GM19240 (cell line): ENCODE data around the gene CTDSPL2.
A peak's percentile ranks its signal among the peaks of the same experiment; 100 is the strongest.
"Not testable (repeated sequence)": the region's sequence is repeated elsewhere in the genome, so short reads cannot be mapped to it uniquely, and the experiment has no call there.

Source experiments
- DNase-seq: peaks from one replicate; pipeline ENCODE4 v3.0.0; 2011; ENCODE audit warnings: low spot score; ENCODE audit not compliant: insufficient read length

Gene CTDSPL2

DNA sequence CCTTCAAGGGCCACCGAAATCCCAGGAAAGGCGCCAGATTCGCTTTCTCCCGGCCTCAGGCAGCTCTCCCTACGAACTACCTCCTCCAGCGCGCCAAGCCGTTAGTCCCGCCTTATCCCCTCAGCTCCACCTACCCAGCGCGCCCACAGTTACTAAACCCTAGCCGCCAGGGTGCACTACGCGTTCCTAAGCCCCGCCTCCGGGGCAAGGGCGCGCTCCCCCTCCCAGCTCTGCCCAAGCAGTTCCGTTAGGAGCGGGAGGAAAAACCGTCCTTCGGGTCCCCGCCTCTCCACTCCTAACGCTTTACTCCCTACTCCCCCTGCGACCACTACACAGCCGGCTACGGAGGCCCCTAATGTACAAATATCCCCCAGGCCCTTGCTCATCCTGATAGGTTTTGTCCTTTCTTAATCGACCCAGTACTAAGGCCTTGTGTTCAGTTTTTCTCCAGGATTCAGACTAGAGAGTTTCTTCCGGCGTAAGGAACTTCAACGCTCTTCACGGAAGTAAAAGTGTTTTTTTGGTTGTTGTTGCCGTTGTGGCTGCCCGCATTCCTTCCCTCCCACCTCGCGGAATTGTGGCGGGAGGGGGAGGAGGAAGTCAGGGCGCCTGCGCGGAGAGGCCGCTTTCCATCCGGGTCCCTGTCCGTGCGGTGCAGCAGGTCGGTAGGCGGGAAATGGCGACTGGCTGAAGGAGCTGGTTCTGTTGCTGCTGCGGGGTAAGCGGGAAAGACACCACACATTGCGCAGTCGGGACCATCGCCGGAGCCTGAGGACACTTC, at the start of gene CTDSPL2:
TSS of gene CTDSPL2 (plus strand) at position 655 of the 781 bp plus-strand sequence. CDS start 31,386 bp downstream, outside the sequence.
- DNase-seq, result peak; percentile 67

DNA sequence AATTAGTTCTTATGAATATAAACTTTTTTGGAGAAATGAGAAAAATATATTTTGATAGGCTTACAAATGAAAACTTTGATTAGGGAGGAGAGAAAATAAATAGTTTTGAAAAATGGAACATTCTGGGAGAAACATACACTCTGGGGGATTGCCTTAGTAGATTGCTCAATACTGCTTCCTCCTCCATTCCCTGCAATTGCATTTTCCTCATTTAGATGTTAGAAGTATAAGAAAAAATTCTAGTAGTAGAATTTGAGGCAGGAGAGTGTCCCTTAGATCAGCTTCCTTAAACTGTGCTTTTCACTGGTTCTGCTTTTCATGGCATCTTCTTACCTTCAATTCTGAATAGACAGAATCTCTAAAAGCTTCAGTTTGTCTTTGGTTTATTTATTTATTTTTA, 46.2 kb upstream of the CTDSPL2 start:
- DNase-seq, result no peak

DNA sequence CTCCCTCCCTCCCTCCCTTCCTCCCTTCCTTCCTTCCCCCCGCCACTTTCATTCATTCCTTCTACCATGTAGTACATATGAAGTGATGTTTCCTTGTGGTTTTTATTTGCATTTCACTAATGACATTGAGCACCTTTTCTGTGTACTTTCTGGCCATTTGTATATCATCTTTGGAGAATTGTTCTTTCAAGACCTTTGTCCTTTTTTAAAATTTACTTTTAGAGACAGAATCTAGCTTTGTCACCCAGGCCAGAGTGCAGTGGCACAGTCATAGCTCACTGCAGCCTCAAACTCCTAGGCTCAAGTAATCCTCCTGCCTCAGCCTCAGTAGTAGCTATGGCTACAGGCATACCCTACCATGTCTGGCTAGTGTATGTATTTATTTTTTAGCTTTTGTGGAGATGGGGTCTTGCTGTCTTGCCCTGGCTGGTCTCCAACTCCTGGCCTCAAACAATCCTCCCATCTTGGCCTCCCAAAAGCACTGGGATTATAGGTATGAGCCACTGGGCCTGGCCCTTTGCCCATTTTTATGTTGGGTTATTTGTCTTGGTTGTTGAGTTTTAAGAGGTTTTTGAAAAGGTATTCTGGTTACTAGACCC, 42.0 kb upstream of the CTDSPL2 start:
- no peak for DNase-seq

DNA sequence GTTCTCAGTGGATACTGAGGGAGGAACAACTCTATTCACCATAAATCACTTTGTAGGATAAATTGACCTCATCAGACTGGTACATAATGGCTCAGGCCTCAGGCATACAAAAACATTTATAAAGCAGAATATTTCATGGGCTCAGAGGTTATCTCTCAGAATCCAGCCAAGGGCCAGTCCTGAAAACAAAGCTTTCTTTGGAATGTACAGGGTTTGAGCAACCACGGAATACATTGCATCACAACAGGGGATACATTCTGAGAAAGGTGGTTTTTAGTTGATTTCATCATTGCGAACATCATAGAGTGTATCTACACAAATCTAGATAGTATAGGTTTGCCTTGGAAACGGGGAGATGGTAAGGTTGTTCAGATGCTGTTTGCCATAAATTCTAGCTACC, 33.4 kb upstream of the CTDSPL2 start:
- DNase-seq, result no peak

DNA sequence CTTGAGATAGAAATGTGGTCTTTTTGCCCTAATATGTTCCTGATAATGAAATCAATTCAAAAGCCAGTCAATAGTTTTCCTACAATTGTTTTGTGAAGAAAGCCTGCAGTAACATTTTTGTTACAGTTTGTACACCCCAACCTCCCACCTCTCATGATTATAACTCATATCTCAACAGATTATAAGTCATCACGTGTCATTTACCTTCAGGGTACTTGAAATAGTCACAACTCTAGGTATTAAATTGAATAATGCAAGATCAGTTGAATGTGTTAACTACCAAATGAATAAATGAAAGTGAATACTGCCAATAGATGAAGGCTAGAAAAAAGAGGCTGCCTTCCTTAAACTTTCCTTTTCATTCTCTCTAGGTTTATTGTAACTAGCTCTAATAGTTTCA, 32.9 kb upstream of the CTDSPL2 start:
- no peak for DNase-seq

DNA sequence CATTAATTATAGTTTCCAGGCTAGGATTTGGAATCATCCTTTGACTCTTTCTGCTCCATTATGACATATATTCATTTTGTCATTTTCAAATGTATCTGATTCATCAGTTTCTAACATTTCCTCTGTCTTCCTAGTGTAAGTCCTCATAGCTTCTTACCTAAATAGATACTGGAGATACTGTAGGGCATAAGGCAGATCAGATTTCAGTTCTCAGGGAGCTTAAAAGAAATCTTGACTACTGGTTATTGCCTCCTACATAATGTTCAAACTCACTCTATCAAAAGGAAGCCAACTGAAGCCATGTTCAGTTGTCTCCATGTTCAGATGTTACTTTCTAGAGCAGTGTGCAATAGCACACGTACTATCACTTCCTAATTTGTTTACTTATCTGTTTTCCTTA, 29.6 kb upstream of the CTDSPL2 start:
- DNase-seq, result no peak

DNA sequence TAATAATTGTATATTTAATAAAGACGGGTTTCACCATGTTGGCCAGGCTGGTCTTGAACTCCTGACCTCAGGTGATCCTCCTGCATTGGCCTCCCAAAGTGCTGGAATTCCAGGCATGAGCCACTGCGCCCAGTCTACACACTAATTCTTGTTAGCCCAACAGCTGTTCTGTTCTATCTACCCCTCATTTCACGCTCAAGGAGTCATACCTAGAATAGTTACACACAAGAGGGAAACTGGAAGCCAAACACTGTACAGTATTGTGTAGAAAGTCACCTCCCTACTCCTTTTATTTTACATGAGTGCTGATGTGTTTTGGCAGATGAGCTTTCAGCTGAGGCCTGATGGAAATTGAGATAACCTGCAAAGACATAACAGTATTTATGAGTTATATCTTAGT, 13.4 kb upstream of the CTDSPL2 start:
- no peak for DNase-seq

DNA sequence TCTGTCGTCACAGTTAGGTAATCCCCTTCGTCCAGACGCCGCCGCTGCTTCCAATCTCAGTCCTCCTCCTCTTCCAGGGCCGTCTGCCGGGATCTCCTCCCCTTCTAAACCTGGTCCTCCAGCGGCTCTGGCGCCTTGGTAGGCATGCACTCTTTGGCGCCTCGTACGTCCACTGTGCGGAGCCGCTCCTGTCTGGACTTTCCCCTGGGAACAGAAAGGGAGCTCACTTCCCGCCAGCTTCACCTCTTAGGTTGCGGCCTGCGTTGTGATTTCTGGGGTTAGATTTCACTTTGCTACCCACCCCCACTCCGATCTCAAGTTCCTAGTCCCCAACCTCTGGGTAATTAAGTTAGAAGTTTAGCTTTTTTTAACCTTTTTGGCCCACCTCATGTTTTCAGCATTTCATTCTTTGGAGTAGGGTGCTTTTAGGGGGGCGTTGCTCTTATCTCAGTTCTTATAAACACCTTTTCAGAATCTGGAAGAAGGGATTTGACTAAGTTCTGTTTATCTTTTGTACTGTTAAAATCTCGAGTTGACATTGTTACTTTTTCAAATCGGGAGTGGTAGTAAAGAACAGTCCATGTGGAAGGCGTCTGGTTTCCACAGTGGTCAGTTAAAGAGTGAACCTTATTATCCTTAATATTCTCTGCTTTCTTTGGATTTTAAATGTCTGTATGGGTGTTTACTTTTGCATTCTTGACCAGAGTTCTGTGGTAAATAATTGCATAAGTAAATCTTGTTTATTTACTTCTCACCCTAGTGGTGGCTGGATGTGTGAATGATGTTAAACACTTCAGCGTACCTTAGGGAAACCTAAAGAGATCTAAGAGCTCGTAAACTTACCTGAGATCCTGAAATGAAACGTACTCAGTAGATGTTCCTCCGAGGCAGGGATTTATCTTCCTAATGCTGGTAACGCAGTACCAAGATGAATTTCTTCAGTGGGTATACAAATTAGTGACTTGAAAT, 611 bp downstream of the CTDSPL2 start:
- no peak for DNase-seq

DNA sequence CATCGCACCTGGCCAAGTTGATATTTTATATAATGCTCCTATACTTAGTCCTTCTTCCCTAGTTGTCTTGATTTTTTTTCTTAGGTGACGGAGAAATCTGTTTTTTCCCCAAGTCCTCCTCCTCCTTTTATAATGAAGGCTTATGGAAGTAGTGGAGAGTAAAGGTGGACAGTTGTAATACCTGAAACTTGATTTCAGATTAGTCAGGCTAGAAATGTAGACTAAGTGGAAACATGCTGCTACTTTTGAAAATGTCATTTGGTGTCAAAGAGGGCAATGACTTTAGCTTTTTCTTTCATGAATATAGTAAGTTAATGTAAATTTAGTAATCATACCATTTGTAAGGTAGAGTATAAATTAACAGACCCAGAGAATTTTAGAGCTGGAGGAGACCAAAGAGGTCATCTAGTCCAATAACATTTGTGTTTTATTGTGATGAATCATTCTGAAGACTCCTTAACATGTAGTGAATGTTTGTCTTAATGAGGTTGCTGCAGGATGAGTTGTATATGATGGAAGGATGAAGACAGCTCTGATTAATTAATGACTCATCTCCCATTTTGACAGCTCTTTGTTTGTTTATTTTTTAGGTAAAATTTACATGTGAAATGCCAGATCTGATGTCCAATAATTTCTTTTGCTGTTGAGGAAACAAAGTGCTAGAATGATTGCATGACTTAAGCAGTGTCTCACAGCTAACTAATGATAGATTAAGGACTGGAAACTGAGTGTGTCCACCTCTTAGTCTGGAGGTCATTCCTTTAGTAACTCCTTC, 8.7 kb downstream of the CTDSPL2 start:
- no peak for DNase-seq

DNA sequence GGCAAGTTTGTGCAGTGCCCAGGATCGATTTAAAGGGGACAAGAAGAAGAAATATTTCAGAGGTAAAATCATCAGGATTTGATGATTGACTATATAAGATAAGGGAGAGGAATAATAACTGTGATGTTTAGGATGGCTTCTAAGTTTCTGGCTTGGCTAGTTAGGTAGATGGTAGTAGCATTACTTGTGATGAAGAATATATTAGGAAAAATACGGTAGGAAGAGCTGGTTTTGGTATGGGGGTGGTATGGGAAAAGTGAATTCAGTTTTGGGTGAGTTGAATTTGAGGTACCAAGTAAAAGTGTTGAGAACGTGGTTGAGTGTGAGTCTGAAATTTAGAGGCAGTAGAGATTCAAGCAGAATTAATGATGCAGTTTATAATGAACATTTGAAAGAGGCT, 11.0 kb downstream of the CTDSPL2 start:
- DNase-seq, result no peak

DNA sequence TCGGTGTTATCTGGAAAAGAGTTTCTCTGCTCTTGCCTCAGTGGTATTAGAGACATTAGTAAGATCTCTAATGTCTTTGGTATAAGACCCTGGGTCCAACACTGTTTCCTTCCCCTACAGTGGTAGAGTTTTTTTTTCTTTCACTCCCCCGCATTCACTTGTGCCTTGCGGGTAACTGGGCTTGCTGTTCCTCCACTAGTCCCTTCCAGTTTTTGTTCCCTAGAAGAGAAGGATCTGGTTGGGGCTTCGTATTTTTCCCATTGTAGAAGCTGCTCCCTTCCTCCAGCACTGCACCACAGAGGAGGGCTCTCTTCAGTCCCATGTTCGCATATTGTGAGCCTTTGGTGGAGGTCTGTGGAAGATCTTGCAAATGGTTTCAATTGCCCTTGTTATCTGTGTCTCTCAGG, 13.7 kb downstream of the CTDSPL2 start:
- no peak for DNase-seq

DNA sequence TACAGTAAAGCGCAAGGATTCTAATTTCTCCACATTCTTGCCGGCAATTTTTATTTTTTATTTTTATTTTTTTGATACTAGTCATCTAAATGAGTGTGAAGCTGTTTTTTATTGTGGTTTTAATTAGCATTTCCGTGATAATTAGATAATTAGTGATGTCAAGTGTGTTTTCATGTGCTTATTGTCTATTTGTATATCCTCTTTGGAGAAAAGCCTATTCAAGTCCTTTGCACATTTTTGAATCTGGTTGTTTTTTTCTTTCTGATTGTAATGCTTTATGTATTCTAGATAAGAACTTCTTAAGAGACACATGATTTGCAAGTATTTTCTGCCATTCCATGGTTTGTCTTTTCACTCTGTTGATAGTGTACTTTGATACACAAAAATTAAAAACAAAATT, 16.1 kb downstream of the CTDSPL2 start:
- no peak for DNase-seq

DNA sequence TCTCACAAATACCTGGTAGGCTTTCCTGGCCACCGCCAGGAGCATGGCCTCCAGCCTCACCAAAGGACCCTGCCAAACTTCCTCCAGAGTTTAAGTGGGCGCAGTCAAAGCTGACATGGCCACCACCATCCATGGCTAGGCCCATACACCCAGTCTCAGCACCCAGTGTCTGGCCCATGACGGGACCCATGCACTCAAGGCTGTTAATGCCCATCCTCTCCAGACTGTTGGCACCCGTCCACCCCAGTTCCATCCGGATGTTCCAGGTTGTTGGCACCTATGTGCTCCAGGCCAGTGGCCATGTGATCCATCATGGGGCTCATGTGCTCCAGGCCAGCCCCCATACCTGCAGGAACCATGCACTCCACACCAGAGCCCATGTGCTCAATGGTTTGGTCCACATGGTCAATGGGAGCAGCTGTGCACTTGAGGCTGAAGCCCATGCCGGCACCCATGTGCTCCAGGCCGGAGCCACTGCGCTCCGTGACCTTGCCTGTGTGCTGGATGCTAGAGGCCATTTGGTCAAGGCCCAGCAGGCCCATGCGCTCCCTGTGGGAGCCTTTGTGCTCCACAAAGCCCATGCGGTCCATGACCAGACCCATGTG, 20.4 kb downstream of the CTDSPL2 start:
- DNase-seq, result no peak

DNA sequence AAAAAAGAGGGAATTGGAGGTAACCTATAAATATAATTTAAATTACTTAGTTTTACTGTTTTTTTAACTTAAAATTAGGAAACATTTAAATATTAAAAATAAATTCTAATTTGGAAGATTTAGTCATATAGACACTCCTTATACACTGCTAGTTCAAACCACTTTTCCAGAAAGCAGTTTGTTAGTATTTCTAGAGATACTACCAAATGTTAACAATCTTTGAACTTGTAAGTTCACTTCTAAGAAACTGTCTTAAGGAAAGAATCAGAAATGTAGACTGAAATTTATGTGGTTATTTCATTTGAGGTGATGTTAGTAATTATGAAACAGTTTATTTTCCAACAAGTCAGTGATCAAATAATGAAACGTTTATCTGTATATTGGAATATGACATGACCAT, 22.7 kb downstream of the CTDSPL2 start:
- DNase-seq, result no peak

DNA sequence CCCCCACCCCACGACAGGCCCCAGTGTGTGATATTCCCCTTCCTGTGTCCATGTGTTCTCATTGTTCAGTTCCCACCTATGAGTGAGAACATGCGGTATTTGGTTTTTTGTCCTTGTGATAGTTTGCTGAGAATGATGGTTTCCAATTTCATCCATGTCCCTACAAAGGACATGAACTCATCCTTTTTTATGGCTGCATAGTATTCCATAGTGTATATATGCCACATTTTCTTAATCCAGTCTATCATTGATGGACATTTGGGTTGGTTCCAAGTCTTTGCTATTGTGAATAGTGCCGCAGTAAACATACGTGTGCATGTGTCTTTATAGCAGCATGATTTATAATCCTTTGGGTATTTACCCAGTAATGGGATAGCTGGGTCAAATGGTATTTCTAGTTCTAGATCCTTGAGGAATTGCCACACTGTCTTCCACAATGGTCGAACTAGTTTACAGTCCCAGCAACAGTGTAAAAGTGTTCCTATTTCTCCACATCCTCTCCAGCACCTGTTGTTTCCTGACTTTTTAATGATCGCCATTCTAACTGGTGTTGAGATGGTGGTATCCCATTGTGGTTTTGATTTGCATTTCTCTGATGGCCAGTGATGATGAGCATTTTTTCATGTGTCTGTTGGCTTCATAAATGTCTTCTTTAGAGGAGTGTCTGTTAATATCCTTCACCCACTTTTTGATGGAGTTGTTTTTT, 26.3 kb downstream of the CTDSPL2 start:
- DNase-seq, result not testable (repeated sequence)

DNA sequence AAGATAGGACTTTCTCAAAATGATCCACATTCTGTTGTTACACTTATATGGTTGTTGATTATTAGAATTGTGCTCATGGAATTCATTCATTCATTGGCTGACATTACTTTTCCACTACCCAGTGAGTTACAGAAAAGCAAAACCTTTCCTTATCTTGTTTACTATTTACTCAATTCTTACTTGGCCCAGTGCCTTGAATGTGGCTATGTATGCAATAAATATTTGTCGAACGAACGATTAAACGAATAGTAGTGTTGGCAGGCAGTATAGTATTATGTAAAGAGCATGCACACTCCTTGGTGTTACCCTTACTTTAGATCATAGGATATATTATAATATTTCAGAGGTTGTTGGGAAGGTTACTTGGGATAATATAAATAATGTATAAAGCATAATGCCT, 31.0 kb downstream of the CTDSPL2 start:
- DNase-seq, result no peak

DNA sequence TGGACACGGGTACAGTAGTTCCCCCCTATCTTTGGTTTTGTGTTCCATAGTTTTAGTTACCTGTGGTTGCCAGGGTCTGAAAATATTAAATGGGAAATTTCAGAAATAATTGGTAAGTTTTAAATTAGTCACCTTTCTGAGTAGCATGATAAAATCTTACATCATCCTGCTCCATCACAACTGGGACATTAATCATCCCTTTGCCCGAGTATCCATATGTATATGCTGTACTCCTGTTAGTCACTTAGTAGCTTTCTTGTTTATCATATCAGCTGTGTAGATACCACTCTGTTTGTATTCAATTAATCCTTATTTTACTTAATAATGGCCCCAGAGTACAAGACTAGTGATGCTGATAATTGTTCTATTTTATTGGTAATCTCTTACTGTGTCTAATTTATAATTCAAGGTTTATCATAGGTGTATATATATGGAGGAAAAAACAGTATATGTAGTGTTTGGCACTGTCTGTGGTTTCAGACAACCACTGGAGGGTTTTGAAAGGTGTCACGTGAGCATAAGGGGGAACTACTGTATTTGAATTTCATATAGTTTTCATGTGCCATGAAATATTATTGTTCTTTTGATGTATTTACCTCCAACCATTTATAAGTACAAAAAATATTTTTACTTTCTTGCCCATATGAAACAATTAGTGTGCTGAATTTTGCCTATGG, 41.4 kb downstream of the CTDSPL2 start:
- DNase-seq, result no peak

DNA sequence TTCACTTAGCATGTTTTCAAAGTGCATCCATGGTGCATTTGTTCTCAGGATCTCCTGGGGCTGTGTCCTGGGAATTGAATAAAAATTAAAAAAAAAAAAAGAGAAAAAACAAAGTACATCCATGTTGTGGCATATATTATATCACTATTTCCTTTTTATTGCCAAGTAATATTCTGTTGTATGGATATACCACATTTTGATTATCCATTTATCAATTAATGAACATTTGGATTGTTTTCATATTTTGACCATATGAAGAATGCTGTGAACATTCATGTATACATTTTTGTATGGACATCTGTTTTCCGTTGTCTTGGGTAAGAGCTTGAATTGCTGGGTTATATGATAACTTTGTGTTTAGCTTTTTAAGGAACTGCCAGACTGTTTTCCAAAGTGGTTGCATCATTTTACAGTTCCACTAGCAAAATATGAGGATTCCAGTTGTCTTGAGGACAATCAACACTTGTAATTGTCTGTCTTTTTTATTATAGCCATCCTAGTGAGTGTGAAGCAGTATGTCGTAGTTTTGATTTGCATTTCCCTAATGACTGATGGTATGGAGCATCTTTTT, 44.5 kb downstream of the CTDSPL2 start:
- DNase-seq, result no peak

DNA sequence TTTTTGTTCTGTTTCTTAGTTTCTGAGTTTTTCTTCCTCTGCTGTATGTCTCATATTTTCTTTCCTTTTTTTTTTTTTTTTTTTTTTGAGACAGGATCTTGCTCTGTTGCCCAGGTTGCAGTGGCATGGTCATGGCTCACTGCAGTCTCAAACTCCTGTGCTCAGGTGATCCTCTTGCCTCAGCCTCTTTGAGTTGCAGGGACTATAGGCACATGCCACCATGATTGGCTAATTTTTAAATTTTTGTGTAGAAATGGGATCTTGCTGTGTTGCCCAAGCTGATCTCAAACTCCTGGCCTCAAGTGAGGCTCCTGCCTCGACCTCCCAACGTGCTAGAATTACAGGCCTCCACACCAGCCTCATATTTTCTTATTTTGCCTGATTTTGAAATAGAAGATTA, 51.9 kb downstream of the CTDSPL2 start:
- no peak for DNase-seq
